Right lobe of liver (tissue), 6 donors: ENCODE data around the gene VSIG2. TPM values are rescaled to one million over a fixed set of nuclear protein-coding genes. Genes with fewer than 3 reads are reported as not detected.

Experiments
- ATAC-seq, 4 donors: fragments of 200-7000 bp; cut with Tn5 transposase; one replicate each; pipeline ENCODE4 v1.9.1; 2020; ENCODE audit warnings: mild to moderate bottlenecking in 4 of 4, moderate library complexity in 4 of 4
- DNase-seq, 3 donors: peaks; one replicate each; pipeline ENCODE4 v3.0.0-alpha.2; 2020
- H3K27ac ChIP-seq, 3 donors: fragments of 200-600 bp; one replicate each; pipeline ENCODE4 v1.8.0; 2022
- H3K27me3 ChIP-seq, 2 donors: fragments of 200-600 bp; one replicate each; pipeline ENCODE4 v1.8.0; 2022
- H3K36me3 ChIP-seq, 4 donors: fragments of 200-600 bp; sonication (generic) in 1 of 4; one replicate each; pipeline versions ENCODE4 v1.5.1 to v1.8.0; 2017 to 2022; ENCODE audit warnings: control low read depth in 1 of 4
- H3K4me1 ChIP-seq, 4 donors: fragments of 200-600 bp; sonication (generic) in 1 of 4; one replicate each; pipeline versions ENCODE4 v1.5.1 to v1.8.0; 2017 to 2022; ENCODE audit warnings: control low read depth in 1 of 4
- H3K4me3 ChIP-seq, 3 donors: fragments of 200-600 bp; one replicate each; pipeline ENCODE4 v1.8.0; 2022
- H3K9me3 ChIP-seq, 4 donors: fragments of 200-600 bp; sonication (generic) in 1 of 4; one replicate each; pipeline versions ENCODE4 v1.5.1 to v1.8.0; 2017 to 2022; ENCODE audit warnings: control low read depth in 1 of 4
- POLR2A ChIP-seq: fragments of 450-650 bp; IDR thresholded peaks from one replicate; pipeline ENCODE4 v1.6.1; 2017; ENCODE audit warnings: antibody characterized with exemption, mild to moderate bottlenecking
- WGBS: methylation state at CpG from one replicate; pipeline ENCODE4 v1.1.6; 2018; ENCODE audit warnings: low coverage, low lambda C conversion rate; ENCODE audit not compliant: insufficient coverage; ENCODE audit errors: missing lambda C conversion rate; 5-methylcytosine and 5-hydroxymethylcytosine counted together
- intact Hi-C, 2 donors: fragments of 100-400 bp; cut with DNase I; formaldehyde crosslinking; loops; one replicate each; pipeline versions ENCODE4 v1.11.2 to v1.14.1; 2022
- total RNA-seq, 6 experiments: library from RNA; depleted of rRNA in 2 of 6; stranded (reverse); fragments of >200 nt in 2 of 6; fragmentation: NEBNext Ultra II Directional in 3 of 6; extraction: Animal tissue kit (Norgen Biotek cat#: 25700) in 3 of 6; gene quantifications; one replicate each; pipeline versions ENCODE4 v1.1.0 to v1.2.4, GENCODE V29; 2016 to 2023
- TF ChIP-seq, protein P1 (sequence below), 4 donors: fragments of 200-600 bp in 3 of 4; fragments of 450-650 bp in 1 of 4; IDR thresholded peaks; one replicate each; pipeline versions ENCODE4 v1.5.1 to v1.8.0; 2016 to 2022; ENCODE audit warnings: antibody characterized with exemption in 4 of 4, mild to moderate bottlenecking in 2 of 4
- donor health status: DM: no; HTN: yes; CAD: no.
- donor health status: DM: no; HTN: no; CAD: no.
- donor health status: DM: no; HTN: no; CAD: no.
- donor health status: DM: no; HTN: yes; CAD: no.
- donor health status: DM: no; HTN: yes; CAD: no.

The VSIG2 gene
- total RNA-seq, 6 experiments from 2014 or later = 0.68 to 1.4 (median 0.83) TPM; not detected in 1

- TF ChIP-seq, protein P1, sequence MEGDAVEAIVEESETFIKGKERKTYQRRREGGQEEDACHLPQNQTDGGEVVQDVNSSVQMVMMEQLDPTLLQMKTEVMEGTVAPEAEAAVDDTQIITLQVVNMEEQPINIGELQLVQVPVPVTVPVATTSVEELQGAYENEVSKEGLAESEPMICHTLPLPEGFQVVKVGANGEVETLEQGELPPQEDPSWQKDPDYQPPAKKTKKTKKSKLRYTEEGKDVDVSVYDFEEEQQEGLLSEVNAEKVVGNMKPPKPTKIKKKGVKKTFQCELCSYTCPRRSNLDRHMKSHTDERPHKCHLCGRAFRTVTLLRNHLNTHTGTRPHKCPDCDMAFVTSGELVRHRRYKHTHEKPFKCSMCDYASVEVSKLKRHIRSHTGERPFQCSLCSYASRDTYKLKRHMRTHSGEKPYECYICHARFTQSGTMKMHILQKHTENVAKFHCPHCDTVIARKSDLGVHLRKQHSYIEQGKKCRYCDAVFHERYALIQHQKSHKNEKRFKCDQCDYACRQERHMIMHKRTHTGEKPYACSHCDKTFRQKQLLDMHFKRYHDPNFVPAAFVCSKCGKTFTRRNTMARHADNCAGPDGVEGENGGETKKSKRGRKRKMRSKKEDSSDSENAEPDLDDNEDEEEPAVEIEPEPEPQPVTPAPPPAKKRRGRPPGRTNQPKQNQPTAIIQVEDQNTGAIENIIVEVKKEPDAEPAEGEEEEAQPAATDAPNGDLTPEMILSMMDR (IDR thresholded peaks at IDR 0.05) = no peak
- Histone ChIP-seq H3K36me3 (no peaks in the 10 kb centered on the region), H3K27me3 (peaks cover 0 to 25% of the 10 kb centered on the region in 2 donors), H3K27ac (no peak overlapping the region), H3K9me3 (no peaks in the 10 kb centered on the region), H3K4me3 (no peak overlapping the region), H3K4me1 (peaks cover 0 to 19% (median 2%) of the 10 kb centered on the region in 4 donors)
- intact Hi-C loops = no loop called here
- WGBS = 60% methylated on average over 3 of the region's 3 CpGs
- ATAC-seq (no peak), DNase-seq (no peak)
Measured at GRCh38 chr11:124757320-124757719, 5.3 kb upstream of the VSIG2 start.

DNA sequence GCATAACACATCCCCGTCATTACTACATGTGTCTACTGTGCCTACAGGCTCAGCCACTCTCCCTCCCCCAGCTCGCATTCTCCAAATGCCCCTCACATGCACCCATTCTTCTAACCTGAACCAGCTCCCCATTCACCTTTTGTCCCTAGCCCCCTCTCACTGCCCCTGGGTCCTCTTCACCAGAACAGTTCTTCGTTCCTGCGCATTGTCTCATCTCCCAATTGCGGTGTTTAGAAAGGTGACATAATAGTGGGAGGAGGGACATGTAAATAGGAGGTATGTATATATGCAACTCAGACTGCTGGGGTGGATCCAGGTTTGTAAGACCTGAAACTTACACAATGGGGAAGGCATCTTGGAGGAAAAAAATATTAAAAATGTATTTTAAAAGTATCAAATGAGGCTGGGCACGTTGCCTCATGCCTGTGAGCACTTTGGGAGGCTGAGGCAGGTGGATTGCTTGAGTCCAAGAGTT is 4.7 kb upstream of the VSIG2 start:
- ATAC-seq (no peak), DNase-seq (no peak)
- H3K27ac ChIP-seq = no peak overlapping the region
- H3K4me3 ChIP-seq = no peak overlapping the region
- WGBS = 33% methylated on average over 6 of the region's 6 CpGs
- intact Hi-C loops = no loop called here
- peaks cover 0 to 23% (median 2%) of the 10 kb centered on the region in 4 donors for H3K4me1 ChIP-seq
- TF ChIP-seq POLR2A = no peak
- TF ChIP-seq, protein P1 (IDR thresholded peaks at IDR 0.05) = no peak
- H3K27me3 ChIP-seq = peaks cover 0 to 23% of the 10 kb centered on the region in 2 donors
- H3K36me3 ChIP-seq = no peaks in the 10 kb centered on the region
- no peaks in the 10 kb centered on the region for H3K9me3 ChIP-seq

GRCh38 chr11:124756033-124756752 is 4.1 kb upstream of the VSIG2 start:
- Histone ChIP-seq H3K4me1 (peaks cover 0 to 24% (median 2%) of the 10 kb centered on the region in 4 donors), H3K27me3 (peaks cover 0 to 20% of the 10 kb centered on the region in 2 donors), H3K4me3 (no peak overlapping the region), H3K36me3 (no peaks in the 10 kb centered on the region), H3K9me3 (no peaks in the 10 kb centered on the region), H3K27ac (no peak overlapping the region)
- no peak for TF ChIP-seq POLR2A
- TF ChIP-seq, protein P1 (IDR thresholded peaks at IDR 0.05) = no peak
- ATAC-seq (no peak), DNase-seq (no peak)
- intact Hi-C loops = no loop called here
- WGBS = 37% methylated on average over 5 of the region's 9 CpGs

GRCh38 chr11:124754710-124755109 is 2.7 kb upstream of the VSIG2 start:
- TF ChIP-seq, protein P1 (IDR thresholded peaks at IDR 0.05) = no peak
- TF ChIP-seq POLR2A = no peak
- H3K27me3 ChIP-seq = peaks cover 0 to 10% of the 10 kb centered on the region in 2 donors
- intact Hi-C loops = no loop called here
- peaks cover 0 to 23% (median 2%) of the 10 kb centered on the region in 4 donors for H3K4me1 ChIP-seq
- ATAC-seq (no peak), DNase-seq (no peak)
- H3K4me3 ChIP-seq = no peak overlapping the region
- H3K36me3 ChIP-seq = no peaks in the 10 kb centered on the region
- H3K27ac ChIP-seq = no peak overlapping the region
- WGBS = 66% methylated on average over 6 of the region's 6 CpGs
- no peaks in the 10 kb centered on the region for H3K9me3 ChIP-seq
